ENCODE results near the gene AZU1.
"Not testable (repeated sequence)": the region's sequence is repeated elsewhere in the genome, so short reads cannot be mapped to it uniquely, and the experiment has no call there.

Gene AZU1

DNA sequence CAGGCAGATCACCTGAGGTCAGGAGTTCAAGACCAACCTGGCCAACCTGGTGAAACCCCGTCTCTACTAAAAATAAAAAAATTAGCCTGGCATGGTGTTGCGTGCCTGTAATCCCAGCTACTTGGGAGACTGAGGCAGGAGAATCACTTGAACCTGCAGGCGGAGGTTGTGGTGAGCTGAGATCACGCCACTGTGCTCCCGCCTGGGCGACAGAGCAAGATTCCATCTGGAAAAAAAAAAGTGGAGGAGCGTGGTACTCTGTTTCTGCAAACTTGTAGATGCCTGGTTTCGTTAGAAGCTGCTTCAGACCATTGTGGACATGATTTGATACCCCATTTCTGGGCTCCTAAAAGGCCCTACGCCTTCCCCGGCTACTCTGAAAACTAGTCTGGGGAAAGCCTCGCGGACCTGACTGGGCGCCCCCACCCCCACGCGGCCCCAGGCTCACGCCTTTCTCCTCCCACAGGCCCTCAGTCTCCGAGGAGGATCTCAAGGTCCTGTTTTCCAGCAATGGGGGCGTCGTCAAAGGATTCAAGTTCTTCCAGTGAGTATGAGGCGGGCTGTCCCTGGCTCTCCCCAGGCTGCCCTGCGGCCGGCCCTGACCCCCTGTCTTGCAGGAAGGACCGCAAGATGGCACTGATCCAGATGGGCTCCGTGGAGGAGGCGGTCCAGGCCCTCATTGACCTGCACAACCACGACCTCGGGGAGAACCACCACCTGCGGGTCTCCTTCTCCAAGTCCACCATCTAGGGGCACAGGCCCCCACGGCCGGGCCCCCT, 17.4 kb upstream of the AZU1 start:
- no peak for DNase-seq (ENCODE audit: low spot score)

- DNase-seq (ENCODE audit: low spot score) = no peak
Measured at GRCh38 chr19:810883-811489, 16.7 kb upstream of the AZU1 start.

DNA sequence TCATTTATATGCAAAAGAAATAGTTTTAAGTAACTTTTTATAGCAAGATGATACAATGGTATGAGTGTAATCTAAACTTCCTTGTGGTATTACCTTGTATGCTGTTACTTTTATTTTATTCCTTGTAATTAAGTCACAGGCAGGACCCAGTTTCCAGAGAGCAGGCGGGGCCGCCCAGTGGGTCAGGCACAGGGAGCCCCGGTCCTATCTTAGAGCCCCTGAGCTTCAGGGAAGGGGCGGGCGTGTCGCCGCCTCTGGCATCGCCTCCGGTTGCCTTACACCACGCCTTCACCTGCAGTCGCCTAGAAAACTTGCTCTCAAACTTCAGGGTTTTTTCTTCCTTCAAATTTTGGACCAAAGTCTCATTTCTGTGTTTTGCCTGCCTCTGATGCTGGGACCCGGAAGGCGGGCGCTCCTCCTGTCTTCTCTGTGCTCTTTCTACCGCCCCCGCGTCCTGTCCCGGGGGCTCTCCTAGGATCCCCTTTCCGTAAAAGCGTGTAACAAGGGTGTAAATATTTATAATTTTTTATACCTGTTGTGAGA, 16.1 kb upstream of the AZU1 start:
- no peak for DNase-seq (ENCODE audit: low spot score)

GRCh38 chr19:812049-812746, 15.4 kb upstream of the AZU1 start:
- DNase-seq (ENCODE audit: low spot score) = no peak

- DNase-seq (ENCODE audit: low spot score) = no peak
Measured at GRCh38 chr19:812747-813218, 14.9 kb upstream of the AZU1 start.

DNA sequence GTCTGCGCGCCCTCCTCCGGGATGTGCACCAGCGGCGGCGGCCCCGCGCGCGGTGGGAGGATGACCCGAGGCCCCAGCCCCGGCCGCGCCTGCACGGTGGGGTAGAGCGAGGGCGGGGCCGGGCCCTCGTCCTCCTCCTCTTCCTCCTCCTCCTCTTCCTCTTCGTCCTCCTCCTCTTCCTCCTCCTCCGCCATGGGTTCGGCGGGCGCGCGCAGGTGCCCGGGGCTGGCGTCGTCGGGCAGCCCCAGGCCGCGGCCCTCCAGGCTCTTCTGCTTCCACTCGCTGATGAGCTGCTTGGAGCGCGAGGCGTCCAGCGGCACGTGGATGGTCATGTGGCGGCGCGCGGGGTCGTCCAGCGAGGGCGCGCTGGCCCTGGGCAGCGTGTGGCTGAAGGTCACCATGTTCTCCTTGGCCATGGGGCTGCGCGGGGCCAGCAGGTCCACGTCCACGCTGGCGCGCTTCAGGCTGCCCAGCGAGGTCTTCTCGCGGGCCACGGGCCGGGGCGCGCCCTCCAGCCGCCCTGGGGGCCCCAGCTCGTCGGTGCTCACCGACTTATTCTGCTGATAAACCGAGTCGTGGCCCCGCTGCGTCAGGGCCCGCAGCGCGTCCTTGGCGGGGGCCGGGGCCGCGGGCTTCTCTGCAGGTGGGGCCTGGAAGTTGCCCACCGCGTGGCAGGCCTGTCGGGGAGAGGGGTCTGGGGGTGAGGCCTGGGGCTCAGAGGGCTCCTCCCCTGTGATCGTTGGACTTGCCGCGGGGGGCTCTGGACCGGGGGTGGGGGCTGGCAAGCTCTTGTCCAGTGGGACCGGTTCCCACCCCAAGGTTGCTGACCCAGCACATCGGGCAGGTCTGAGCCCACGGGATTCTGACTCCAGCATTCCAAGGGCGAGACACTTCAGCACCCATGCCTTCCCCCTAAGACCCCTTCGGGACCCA, 14.2 kb upstream of the AZU1 start:
- no peak for DNase-seq (ENCODE audit: low spot score)

- DNase-seq (ENCODE audit: low spot score) = no peak
Measured at GRCh38 chr19:814152-815078, 13.2 kb upstream of the AZU1 start.

GRCh38 chr19:815079-815774, 12.4 kb upstream of the AZU1 start:
- no peak for DNase-seq (ENCODE audit: low spot score)

GRCh38 chr19:815775-816499, 11.7 kb upstream of the AZU1 start:
- no peak for DNase-seq (ENCODE audit: low spot score)

DNA sequence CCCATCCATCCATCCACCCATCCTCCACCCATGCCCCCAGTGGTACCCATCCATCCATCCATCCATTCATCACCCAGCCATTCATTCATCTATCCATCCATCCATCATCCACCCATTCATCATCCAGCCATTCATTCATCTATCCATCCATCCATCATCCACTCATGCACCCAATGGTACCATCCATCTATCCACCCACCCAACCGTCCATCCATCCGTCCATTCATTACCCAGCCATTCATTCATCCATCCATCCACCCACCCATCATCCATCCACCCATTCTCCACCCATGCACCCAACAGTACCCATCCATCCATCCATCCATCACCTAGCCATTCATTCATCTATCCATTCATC, 11.2 kb upstream of the AZU1 start:
- DNase-seq (ENCODE audit: low spot score) = no peak

GRCh38 chr19:820212-820611, 7.4 kb upstream of the AZU1 start:
- not testable (repeated sequence) for DNase-seq (ENCODE audit: low spot score)

GRCh38 chr19:821231-821824, 6.3 kb upstream of the AZU1 start:
- no peak for DNase-seq (ENCODE audit: low spot score)

- DNase-seq (ENCODE audit: low spot score) = no peak
Measured at GRCh38 chr19:821825-822503, 5.7 kb upstream of the AZU1 start, which contains the start of gene PLPPR3. PLPPR3 (minus strand) TSS chr19:821955; CDS start chr19:821559, 396 bp downstream.

DNA sequence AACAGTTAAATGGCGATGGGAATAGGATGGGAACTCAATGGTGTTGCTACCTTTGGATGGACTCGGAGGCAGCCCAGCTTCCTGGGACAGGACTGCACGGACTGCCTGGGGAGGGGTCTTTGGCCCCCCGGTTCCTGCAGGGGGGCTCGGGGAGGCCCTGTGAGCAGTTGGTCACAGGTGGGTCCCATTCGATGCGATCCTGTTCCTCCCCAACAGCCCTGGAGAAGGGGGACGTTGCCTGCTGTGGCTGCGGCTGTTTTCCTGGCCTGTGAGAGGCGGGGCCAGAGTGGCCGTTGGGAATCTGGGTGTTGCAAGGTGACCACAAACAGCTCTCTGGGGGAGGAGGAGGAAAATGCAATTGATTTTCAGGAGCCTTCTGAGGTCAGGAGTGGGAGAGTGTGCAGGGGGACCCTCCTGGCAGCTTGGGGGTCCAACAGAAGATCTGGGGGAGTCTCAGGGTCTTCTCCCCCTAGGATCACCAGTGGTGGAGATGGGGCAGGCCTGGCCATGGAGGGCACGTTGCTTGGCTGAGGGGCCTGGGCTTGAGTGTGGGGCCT, 4.0 kb upstream of the AZU1 start:
- DNase-seq (ENCODE audit: low spot score) = no peak

GRCh38 chr19:824885-825284, 2.8 kb upstream of the AZU1 start:
- DNase-seq (ENCODE audit: low spot score) = no peak

- no peak for DNase-seq (ENCODE audit: low spot score)
Measured at GRCh38 chr19:825897-826644, 1.6 kb upstream of the AZU1 start.

DNA sequence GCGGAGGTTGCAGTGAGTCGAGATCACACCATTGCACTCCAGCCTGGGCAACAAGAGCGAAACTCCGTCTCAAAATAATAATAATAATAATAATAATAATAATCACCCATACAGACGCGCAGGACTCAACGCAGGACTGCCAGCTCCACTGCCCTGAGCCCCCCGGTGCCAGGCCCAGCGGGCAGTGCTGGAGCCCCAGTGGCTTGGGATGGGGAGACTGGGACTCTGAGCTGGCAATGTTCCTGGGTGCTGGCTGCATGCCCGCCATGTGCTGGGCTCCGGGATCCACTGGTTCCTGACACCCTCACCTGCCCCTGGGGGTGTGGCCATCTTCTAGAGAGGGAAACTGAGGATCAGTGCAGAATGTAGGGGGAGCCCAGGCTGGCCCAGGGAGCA, 325 bp upstream of the AZU1 start:
- no peak for DNase-seq (ENCODE audit: low spot score)
